Measurements from ENCODE around the gene AVL9. TPM values are rescaled to one million over a fixed set of nuclear protein-coding genes. Genes with fewer than 3 reads are reported as not detected.

The AVL9 gene
- total and polyA plus RNA-seq, 2 of the 4 experiments (the other 2 are of a cell fraction), result 13.1 to 21.7 TPM

DNA sequence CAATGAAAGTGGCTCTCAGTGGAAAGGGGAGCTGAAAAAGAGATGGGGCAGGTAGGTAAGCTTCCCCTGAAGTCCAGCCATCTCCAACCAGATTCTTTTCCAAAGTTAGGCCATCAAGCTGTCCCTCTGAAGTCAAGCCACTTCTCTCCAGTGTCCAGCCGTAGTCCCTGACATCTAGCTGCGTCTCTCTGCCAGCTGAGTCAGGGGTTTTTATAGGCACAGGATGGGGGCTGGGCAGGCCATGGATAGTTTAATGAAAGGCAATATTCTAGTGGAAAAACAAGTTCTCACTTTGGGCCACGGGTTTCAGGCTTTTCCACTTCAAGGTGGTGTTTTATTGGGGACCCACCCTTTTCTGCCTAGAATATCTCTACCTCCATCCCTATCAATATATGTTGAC lies 36.8 kb downstream of the AVL9 start:
- Histone ChIP-seq H3K27me3 (ENCODE audit: control insufficient read depth, insufficient read depth, low read length) (no peaks in the 10 kb centered on the region), H4K91ac (ENCODE audit: insufficient read depth, low read depth, low read length) (no peak overlapping the region), H3K9me3 (ENCODE audit: control insufficient read depth, insufficient read depth, low read length) (no peaks in the 10 kb centered on the region), H2BK20ac (ENCODE audit: low read depth, low read length) (no peak overlapping the region), H2BK120ac (ENCODE audit: low read depth, low read length) (no peak overlapping the region), H3K14ac (replicated peaks; ENCODE audit: low read depth, low read length) (no peak overlapping the region), H3K23ac (ENCODE audit: low read depth, low read length) (no peak overlapping the region), H3K56ac (ENCODE audit: extremely low read depth, insufficient read depth, low read length) (no peak overlapping the region), H3K4ac (ENCODE audit: low read depth, low read length) (no peak overlapping the region), H3K27ac (ENCODE audit: insufficient read depth, low read length) (no peak overlapping the region), H4K8ac (ENCODE audit: low read depth in 2 of 2, low read length in 2 of 2) (no peak overlapping the region), H3K4me3 (ENCODE audit: insufficient read depth, low read depth, low read length) (no peak overlapping the region), H2AFZ (replicated peaks; ENCODE audit: low read length, poor library complexity) (no peak overlapping the region), H2BK5ac (ENCODE audit: low read depth, low read length, poor library complexity, severe bottlenecking) (no peak overlapping the region), H2AK5ac (ENCODE audit: low read depth, low read length) (no peak overlapping the region), H3K18ac (ENCODE audit: low read depth, low read length) (no peak overlapping the region), H2BK15ac (ENCODE audit: low read depth, low read length) (no peak overlapping the region), H3K4me2 (ENCODE audit: low read depth, low read length) (no peak overlapping the region), H3K36me3 (ENCODE audit: control insufficient read depth, insufficient read depth, low read length) (peaks cover 2% of the 10 kb centered on the region), H3K9me1 (ENCODE audit: insufficient read depth, low read length) (peaks cover 15% of the 10 kb centered on the region), H4K5ac (ENCODE audit: low read depth, low read length) (no peak overlapping the region), H2AK9ac (replicated peaks; ENCODE audit: low read depth, low read length, poor library complexity) (no peak overlapping the region), H3K9ac (ENCODE audit: low read depth, low read length) (no peak overlapping the region), H3K4me1 (ENCODE audit: control insufficient read depth, insufficient read depth, low read length) (peaks cover 5% of the 10 kb centered on the region), H4K20me1 (ENCODE audit: insufficient read depth, low read length) (peaks cover 37% of the 10 kb centered on the region; the same call in 1 of the 2 replicates), H3K79me1 (ENCODE audit: low read depth in 1 of 2, low read length in 2 of 2) (peaks cover 42 to 74% of the 10 kb centered on the region in 2 experiments)
- dilution Hi-C loops (cut with HindIII; ENCODE audit: low sequenced_read_pairs, unreplicated experiment), result no loop called here
- ChIA-PET CTCF (no interaction called here), POLR2A (ENCODE audit: unreplicated experiment) (no interaction called here)
- DNase-seq, result no peak
- in situ Hi-C loops (cut with MboI; ENCODE audit: low sequenced_read_pairs), result no loop called here
- no peak for TF ChIP-seq NFE2L2 (IDR thresholded peaks at IDR 0.05; ENCODE audit: low read depth, low read length)
- TF ChIP-seq RAD21 (IDR thresholded peaks at IDR 0.05; ENCODE audit: low read length), result no peak
- TF ChIP-seq SMC3 (IDR thresholded peaks at IDR 0.05; ENCODE audit: low read depth, low read length), result no peak
- TF ChIP-seq FOS (IDR thresholded peaks at IDR 0.05; ENCODE audit: low read depth, low read length), result no peak
- no peak for TF ChIP-seq CHD1 (IDR thresholded peaks at IDR 0.05; ENCODE audit: low read depth, low read length)
- no peak for TF ChIP-seq BHLHE40 (IDR thresholded peaks at IDR 0.05; ENCODE audit: low read depth, low read length)
- TF ChIP-seq, protein P1, sequence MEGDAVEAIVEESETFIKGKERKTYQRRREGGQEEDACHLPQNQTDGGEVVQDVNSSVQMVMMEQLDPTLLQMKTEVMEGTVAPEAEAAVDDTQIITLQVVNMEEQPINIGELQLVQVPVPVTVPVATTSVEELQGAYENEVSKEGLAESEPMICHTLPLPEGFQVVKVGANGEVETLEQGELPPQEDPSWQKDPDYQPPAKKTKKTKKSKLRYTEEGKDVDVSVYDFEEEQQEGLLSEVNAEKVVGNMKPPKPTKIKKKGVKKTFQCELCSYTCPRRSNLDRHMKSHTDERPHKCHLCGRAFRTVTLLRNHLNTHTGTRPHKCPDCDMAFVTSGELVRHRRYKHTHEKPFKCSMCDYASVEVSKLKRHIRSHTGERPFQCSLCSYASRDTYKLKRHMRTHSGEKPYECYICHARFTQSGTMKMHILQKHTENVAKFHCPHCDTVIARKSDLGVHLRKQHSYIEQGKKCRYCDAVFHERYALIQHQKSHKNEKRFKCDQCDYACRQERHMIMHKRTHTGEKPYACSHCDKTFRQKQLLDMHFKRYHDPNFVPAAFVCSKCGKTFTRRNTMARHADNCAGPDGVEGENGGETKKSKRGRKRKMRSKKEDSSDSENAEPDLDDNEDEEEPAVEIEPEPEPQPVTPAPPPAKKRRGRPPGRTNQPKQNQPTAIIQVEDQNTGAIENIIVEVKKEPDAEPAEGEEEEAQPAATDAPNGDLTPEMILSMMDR (conservative IDR thresholded peaks at IDR 0.05; ENCODE audit: low read depth, low read length), result no peak
- TF ChIP-seq MAFK (IDR thresholded peaks at IDR 0.05; ENCODE audit: low read depth, low read length), result no peak
- no CpG with 5 or more reads among the region's 3 CpGs for WGBS, 2 experiments (ENCODE audit: extremely low coverage in 2 of 2, insufficient read length in 1 of 2)
- intact Hi-C loops (cut with micrococcal nuclease), result no loop called here
- ATAC-seq (ENCODE audit: low read depth), result no peak
- BruUV-seq (replicated peaks), result no TSS peak

All from IMR-90 (cell line).